ENCODE measurements around the gene SLC35G4. TPM values are rescaled to one million over a fixed set of nuclear protein-coding genes. Genes with fewer than 3 reads are reported as not detected.
"Not testable (repeated sequence)": the region's sequence is repeated elsewhere in the genome, so short reads cannot be mapped to it uniquely, and the experiment has no call there.

SLC35G4 gene
- total RNA-seq: not detected in 2 replicates

GRCh38 chr18:11609488-11609887 lies at the start of gene SLC35G4:
TSS of gene SLC35G4 (plus strand) at chr18:11609596. CDS start at chr18:11609596, 0 bp downstream.
- not testable (repeated sequence) for DNase-seq (ENCODE audit: low read depth); H3K4me3 ChIP-seq (ENCODE audit: low read depth, low read length); H3K36me3 ChIP-seq (ENCODE audit: control insufficient read depth, insufficient read depth, low read length); H3K27me3 ChIP-seq (ENCODE audit: control insufficient read depth, insufficient read depth, low read length)

DNA sequence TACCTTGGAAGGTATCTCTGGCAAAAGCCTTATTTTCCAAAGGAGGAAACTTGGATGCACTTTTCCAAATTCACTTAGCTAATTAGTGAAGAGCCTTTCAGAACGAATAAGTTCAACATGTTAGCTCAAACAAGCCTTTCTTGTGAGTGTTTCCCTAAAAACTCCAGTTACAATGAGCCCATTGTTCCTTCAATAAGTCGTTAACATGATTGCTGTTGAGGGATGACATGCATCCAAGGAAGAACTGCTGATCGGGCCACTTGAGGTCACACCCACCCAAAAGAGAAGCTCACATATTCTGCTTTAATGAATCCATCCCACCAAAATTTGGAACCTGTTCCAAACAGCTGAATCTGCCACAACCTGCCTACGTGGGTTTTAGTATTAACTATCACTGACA lies 48.1 kb upstream of the SLC35G4 start:
- DNase-seq (ENCODE audit: low read depth): no peak
- Histone ChIP-seq H3K27me3 (ENCODE audit: control insufficient read depth, insufficient read depth, low read length) (no peaks in the 10 kb centered on the region), H3K4me3 (ENCODE audit: low read depth, low read length) (no peak overlapping the region), H3K36me3 (ENCODE audit: control insufficient read depth, insufficient read depth, low read length) (no peaks in the 10 kb centered on the region)
- TF ChIP-seq, protein P1, sequence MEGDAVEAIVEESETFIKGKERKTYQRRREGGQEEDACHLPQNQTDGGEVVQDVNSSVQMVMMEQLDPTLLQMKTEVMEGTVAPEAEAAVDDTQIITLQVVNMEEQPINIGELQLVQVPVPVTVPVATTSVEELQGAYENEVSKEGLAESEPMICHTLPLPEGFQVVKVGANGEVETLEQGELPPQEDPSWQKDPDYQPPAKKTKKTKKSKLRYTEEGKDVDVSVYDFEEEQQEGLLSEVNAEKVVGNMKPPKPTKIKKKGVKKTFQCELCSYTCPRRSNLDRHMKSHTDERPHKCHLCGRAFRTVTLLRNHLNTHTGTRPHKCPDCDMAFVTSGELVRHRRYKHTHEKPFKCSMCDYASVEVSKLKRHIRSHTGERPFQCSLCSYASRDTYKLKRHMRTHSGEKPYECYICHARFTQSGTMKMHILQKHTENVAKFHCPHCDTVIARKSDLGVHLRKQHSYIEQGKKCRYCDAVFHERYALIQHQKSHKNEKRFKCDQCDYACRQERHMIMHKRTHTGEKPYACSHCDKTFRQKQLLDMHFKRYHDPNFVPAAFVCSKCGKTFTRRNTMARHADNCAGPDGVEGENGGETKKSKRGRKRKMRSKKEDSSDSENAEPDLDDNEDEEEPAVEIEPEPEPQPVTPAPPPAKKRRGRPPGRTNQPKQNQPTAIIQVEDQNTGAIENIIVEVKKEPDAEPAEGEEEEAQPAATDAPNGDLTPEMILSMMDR (IDR thresholded peaks at IDR 0.05; ENCODE audit: insufficient read depth, low read length, poor library complexity, severe bottlenecking): no peak

DNA sequence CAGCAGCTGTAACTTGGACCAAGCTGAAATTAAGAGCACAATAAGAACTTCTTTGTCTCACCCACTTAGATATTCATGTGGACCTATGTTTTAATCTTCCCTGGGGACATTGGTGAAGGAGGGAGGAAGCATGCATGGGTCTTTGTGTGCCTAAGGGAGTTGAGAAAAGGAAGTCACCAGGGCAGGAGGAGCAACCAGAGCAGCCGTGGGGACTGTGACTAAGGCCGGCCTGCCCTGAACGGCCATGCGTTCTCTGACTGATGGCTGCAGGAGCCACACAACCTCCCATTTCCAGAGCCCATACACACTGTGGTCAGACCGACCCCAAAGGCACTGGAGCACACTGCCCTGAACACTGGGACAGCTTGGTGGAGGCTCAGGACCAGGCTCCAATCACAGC lies 43.7 kb upstream of the SLC35G4 start:
- no peak for DNase-seq (ENCODE audit: low read depth)
- H3K4me3 ChIP-seq (ENCODE audit: low read depth, low read length): no peak overlapping the region
- TF ChIP-seq, protein P1 (IDR thresholded peaks at IDR 0.05; ENCODE audit: insufficient read depth, low read length, poor library complexity, severe bottlenecking): no peak
- no peaks in the 10 kb centered on the region for H3K36me3 ChIP-seq (ENCODE audit: control insufficient read depth, insufficient read depth, low read length)
- H3K27me3 ChIP-seq (ENCODE audit: control insufficient read depth, insufficient read depth, low read length): peaks cover 2% of the 10 kb centered on the region

- Histone ChIP-seq H3K4me3 (ENCODE audit: low read depth, low read length) (no peak overlapping the region), H3K36me3 (ENCODE audit: control insufficient read depth, insufficient read depth, low read length) (no peaks in the 10 kb centered on the region), H3K27me3 (ENCODE audit: control insufficient read depth, insufficient read depth, low read length) (peaks cover 2% of the 10 kb centered on the region)
- TF ChIP-seq, protein P1 (IDR thresholded peaks at IDR 0.05; ENCODE audit: insufficient read depth, low read length, poor library complexity, severe bottlenecking): no peak
- no peak for DNase-seq (ENCODE audit: low read depth)
These were observed 43.0 kb upstream of the SLC35G4 start for GRCh38 chr18:11566236-11566965.

DNA sequence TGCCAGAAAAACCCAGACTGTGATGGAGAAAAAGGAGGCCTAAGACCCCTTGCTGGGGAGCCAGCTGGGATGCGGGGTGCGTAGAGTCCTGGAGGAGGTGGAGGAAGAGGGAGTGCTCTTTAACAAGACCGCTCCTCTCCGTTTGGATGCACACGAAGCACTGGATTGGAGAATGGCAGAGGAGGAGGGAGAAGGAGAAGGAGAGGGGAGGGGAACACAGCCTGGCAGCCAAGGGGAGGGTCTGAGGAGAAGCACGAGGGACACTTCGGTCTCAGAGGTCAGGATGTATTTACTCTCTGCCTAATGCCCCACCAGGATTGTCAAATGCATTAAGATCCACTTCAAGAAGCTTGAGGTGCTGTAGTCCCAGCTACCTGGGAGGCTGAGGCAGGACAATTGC lies 42.0 kb upstream of the SLC35G4 start:
- TF ChIP-seq, protein P1 (IDR thresholded peaks at IDR 0.05; ENCODE audit: insufficient read depth, low read length, poor library complexity, severe bottlenecking): no peak
- H3K4me3 ChIP-seq (ENCODE audit: low read depth, low read length): no peak overlapping the region

DNA sequence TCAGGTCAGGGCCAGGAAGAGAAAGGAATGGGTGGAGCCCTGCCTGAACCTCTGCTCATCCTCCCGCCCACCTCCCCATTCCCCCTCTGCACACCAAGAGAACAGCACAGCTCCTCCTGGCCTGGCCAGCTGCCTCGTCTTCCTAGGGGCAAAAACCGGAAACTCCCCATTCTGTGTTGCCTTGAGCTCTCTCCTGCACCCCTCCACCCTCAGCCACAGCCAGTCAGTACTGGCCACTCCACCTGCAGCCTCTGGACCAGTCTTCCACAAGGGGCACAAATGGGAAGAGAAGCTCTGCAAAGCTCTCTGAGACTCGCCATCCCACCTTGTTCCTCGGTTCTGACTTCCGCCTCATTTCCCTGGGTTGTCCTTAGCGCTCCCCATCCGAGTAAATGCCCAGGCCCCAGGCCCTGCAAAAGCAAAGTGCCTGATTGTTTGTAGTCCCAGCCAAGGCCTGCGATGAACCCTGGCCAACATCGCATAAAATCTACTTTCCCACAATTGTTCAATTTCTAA lies 39.3 kb upstream of the SLC35G4 start:
- Histone ChIP-seq H3K27me3 (ENCODE audit: control insufficient read depth, insufficient read depth, low read length) (peaks cover 2% of the 10 kb centered on the region), H3K4me3 (ENCODE audit: low read depth, low read length) (no peak overlapping the region), H3K36me3 (ENCODE audit: control insufficient read depth, insufficient read depth, low read length) (no peaks in the 10 kb centered on the region)
- no peak for DNase-seq (ENCODE audit: low read depth)
- TF ChIP-seq, protein P1 (IDR thresholded peaks at IDR 0.05; ENCODE audit: insufficient read depth, low read length, poor library complexity, severe bottlenecking): no peak

More for the DNA sequence above, 42.0 kb upstream of the SLC35G4 start:
- peaks cover 2% of the 10 kb centered on the region for H3K27me3 ChIP-seq (ENCODE audit: control insufficient read depth, insufficient read depth, low read length)
- no peak for DNase-seq (ENCODE audit: low read depth)
- no peaks in the 10 kb centered on the region for H3K36me3 ChIP-seq (ENCODE audit: control insufficient read depth, insufficient read depth, low read length)
